NCI-H226 (cell line): ENCODE results near the gene GLS2.
"Not testable (repeated sequence)": the region's sequence is repeated elsewhere in the genome, so short reads cannot be mapped to it uniquely, and the experiment has no call there.

ENCODE experiments used
- DNase-seq: peaks from one replicate; pipeline ENCODE4 v3.0.0-alpha.2; 2015

Gene GLS2

GRCh38 chr12:56488041-56488955 is at the start of gene GLS2:
TSS of gene GLS2 (minus strand) at chr12:56488161. CDS start at chr12:56488118, 43 bp downstream.
- DNase-seq: peak; percentile 55

- DNase-seq: no peak
Measured at GRCh38 chr12:56537546-56537945, 49.6 kb upstream of the GLS2 start.

DNA sequence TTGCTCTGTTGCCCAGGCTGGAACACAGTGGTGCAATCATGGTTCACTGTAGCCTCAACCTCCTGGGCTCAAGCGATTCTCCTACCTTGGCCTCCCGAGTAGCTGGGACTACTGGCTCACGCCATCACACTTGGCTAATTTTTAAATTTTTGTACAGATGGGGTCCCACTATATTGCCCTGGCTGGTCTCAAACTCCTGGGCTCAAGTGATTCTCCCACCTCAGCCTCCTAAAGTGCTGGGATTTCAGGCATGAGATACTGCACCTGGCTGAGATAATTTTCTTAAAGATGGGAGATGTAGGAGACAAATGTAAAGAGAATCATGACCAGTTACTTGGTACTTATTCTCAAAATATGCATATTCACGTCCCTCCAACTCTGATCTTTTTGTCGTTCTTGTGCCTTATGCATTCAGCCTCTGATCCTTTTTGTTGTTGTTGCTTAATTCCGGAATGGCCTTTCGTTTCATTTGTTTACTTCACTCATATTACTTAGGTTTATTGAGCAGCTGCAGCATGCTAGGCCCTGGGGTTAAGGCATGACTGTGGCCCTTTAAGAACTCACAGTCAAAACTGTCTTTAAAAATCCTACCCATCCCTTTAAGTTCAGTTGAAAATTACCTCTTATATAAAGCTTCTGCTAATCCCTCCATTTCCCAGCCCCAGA is 42.6 kb upstream of the GLS2 start:
- no peak for DNase-seq

- DNase-seq: no peak
Measured at GRCh38 chr12:56529656-56530055, 41.7 kb upstream of the GLS2 start.

DNA sequence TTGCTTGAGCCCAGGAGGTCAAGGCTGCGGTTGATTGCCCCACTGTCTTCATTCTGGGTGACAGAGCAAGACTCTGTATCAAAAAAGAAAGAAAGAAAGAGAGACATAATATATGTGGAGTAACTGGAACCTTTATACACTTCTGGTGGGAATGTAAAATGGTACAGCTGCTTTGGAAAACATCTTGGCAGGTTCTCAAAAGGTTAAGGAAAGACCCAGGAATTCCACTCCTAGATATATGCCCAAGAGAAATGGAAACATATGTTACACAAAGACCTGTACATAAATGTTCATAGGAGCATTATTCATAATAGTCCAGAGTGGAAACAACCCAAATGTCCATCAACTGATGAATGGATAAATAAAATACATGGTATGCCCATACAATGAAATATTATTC is 40.9 kb upstream of the GLS2 start:
- peak; percentile 46 for DNase-seq

DNA sequence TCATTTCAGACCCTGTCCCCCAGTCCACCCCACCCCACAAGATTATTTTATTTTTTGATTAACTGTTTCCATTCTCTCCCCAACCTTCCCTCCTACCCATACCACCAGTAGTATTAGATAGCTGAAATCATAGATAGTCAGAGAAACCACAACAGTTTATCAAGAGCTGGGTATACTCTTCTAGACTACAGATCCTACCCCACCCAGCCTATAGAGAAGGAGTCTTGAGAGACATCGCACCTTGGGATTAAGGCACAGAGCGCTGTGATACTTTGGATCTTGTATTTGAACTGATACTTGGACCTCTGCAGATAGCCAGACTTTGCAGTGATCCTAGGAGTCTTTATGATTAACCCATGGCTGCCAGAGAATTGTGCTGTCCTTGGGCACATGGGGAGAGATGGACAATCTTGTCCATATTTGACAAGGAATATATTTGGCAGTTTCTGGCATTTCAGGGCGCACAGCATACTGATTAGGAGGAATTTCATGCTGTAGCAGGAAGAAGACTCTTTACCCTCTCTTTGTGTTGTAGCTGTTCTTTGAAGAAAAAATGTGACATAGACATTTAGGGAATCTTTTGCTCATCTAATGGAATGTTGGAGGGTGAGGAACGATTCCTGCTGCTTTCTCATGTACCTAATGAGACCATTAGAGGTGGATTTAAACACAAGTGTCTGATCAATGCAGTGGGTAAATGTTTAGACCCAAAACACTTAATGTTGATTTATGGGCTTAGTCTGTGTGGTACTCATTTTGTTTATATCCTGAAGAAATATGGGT is 34.6 kb upstream of the GLS2 start:
- DNase-seq: peak; percentile 40

GRCh38 chr12:56521590-56522371 is 33.8 kb upstream of the GLS2 start, which contains the start of gene RBMS2:
TSS of gene RBMS2 (plus strand) at chr12:56521820. CDS start at chr12:56522024, 204 bp downstream.
- peak; percentile 98 for DNase-seq

- DNase-seq: no peak
Measured at GRCh38 chr12:56521209-56521589, 33.2 kb upstream of the GLS2 start.

DNA sequence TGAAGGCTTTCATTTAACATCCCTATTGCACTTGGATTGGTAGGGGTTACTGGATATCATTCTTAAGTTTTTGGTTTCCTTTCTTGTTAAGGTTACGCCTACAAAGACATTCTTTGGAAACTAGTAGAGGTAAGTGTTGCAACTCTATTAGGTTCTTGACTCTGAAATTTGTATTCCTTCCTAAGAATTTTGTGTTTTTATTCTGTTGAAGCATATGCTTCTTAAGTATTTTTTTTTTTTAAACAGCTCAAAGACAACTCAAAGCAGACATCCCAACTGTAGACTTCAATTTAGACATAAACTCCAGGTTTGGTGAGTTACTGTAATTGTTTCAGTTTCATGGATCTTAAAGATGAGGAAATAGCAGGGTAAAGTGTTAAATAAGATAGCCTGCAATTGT is 32.5 kb upstream of the GLS2 start:
- DNase-seq: peak; percentile 21

DNA sequence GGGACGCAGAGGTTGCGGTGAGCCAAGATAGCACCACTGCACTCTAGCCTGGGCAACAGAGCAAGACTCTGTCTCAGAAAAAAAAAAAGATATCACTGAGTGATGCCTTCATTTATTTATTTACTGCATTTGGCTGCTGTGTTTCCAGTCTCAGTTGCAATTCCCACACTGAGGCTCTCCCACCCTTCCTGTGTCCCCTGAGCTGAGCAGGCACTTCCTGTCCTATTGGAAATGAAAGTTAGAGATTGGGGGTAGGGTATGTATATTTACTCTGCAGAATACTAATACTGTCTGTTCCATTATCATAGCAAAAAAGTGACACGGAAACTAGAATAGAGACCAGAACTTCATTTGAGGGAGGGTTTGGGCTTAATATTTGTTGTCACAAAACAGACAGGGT is 32.1 kb upstream of the GLS2 start:
- no peak for DNase-seq

- peak; percentile 82 for DNase-seq
Measured at GRCh38 chr12:56518570-56518969, 30.6 kb upstream of the GLS2 start.

DNA sequence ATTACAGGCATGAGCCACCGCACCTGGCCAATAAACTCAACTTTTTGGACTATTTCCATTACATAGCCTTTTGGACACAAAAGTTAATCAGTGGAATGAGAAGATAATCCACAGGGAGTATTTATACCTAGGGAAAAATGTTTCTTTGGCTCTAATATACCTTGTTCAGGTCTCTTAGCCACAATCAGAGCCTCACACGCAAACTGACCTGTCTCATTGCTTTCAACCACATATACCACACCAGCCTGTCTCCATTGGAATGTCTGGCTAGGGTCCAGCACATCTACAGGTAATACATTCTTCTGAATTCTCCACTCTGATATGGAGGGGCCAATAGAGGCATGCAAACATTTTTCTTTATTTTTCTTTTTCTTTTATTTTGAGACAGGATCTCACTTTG is 29.9 kb upstream of the GLS2 start:
- peak; percentile 80 for DNase-seq

- not testable (repeated sequence) for DNase-seq
Measured at GRCh38 chr12:56514014-56514318, 26.0 kb upstream of the GLS2 start.

DNA sequence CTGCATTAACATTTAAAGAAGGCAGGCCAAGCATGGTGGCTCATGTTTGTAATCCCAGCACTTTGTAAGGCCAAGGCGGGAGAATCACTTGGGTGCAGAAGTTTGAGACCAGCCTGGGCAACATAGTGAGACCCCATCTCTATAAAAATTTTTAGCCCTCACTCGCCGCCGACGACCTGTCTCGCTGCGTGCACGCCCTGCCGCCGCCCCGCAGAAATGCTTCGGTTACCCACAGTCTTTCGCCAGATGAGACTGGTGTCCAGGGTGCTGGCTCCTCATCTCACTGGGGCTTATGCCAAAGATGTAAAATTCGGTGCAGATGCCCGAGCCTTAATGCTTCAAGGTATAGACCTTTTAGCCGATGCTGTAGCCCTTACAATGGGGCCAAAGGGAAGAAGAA is 22.8 kb upstream of the GLS2 start:
- no peak for DNase-seq

DNA sequence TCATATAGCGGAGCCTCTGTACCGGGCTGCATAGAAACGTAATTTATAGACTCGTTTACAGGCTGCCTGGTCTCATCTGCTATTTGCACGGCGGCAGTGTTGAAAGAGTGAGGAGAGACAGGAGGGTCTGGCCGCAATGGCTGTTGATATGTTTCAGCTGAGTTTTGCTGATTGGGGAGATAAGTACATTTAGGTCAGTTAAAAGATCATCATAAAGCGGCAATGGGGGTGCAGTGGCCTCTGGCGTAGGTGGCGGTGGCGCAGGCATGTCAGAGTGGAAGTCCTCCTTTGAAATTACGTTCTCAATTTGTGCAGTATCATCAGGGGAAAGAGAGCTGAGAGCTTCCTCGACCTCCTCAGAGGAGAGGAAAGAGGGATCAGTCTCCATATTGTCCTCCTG is 11.9 kb upstream of the GLS2 start:
- not testable (repeated sequence) for DNase-seq

GRCh38 chr12:56499452-56499851 is 11.5 kb upstream of the GLS2 start:
- not testable (repeated sequence) for DNase-seq

- not testable (repeated sequence) for DNase-seq
Measured at GRCh38 chr12:56498126-56498902, 10.4 kb upstream of the GLS2 start.

- DNase-seq: not testable (repeated sequence)
Measured at GRCh38 chr12:56496704-56497103, 8.7 kb upstream of the GLS2 start.

DNA sequence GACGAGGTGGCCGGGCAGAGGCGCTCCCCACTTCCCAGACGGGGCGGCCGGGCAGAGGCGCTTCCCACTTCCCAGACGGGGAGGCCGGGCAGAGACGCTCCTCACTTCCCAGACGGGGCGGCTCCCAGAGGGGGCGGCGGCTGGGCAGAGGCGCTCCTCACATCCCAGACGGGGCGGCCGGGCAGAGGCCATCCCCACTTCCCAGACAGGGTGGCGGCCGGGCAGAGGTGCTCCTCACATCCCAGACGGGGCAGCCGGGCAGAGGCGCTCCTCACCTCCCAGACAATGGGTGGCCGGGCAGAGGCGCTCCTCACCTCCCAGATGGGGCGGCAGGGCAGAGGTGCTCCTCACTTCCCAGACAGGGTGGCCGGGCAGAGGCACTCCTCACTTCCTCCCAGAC is 6.5 kb upstream of the GLS2 start:
- DNase-seq: not testable (repeated sequence)

- not testable (repeated sequence) for DNase-seq
Measured at GRCh38 chr12:56494106-56494415, 6.1 kb upstream of the GLS2 start.

- DNase-seq: not testable (repeated sequence)
Measured at GRCh38 chr12:56493409-56494105, 5.6 kb upstream of the GLS2 start.
